Hindlimb muscle (tissue), 1 donor: Measurements from ENCODE around the gene GCHFR. TPM values are rescaled to one million over a fixed set of nuclear protein-coding genes. Genes with fewer than 3 reads are reported as not detected.

Source experiments
- DNase-seq: peaks from one replicate; pipeline ENCODE4 v3.0.0-alpha.2; 2013
- polyA plus RNA-seq: library from polyadenylated mRNA; unstranded; fragments of 120-200 nt; gene quantifications from one replicate; pipeline ENCODE4 v1.2.1, GENCODE V29; 2013; ENCODE audit not compliant: insufficient read length

The GCHFR gene
- polyA plus RNA-seq, 1 donor: 4.7 TPM

GRCh38 chr15:40815042-40815698 is 51.3 kb downstream of the GCHFR start:
- no peak for DNase-seq

Other genes starting within 250 kb of the GCHFR start
- 21.0 TPM for gene CCDC32, start 199.0 kb upstream of the GCHFR start, polyA plus RNA-seq
- 10.5 TPM for gene RPUSD2, start 194.8 kb upstream of the GCHFR start, polyA plus RNA-seq
- gene KNL1, start 169.8 kb upstream of the GCHFR start, polyA plus RNA-seq: 9.0 TPM
- 6.1 TPM for gene RAD51, start 68.9 kb upstream of the GCHFR start, polyA plus RNA-seq
- gene RMDN3, start 8.8 kb upstream of the GCHFR start, polyA plus RNA-seq: 24.4 TPM
- 1.4 TPM for gene C15orf62, start 5.9 kb downstream of the GCHFR start, polyA plus RNA-seq
- gene ZFYVE19, start 43.0 kb downstream of the GCHFR start, polyA plus RNA-seq: 20.3 TPM
- gene DNAJC17, start 43.4 kb downstream of the GCHFR start, polyA plus RNA-seq: 21.5 TPM
- gene PPP1R14D, start 64.6 kb downstream of the GCHFR start, polyA plus RNA-seq: not detected
- gene SPINT1, start 80.0 kb downstream of the GCHFR start, polyA plus RNA-seq: 1.3 TPM
- gene RHOV, start 110.2 kb downstream of the GCHFR start, polyA plus RNA-seq: 0.30 TPM
- 9.6 TPM for gene VPS18, start 130.4 kb downstream of the GCHFR start, polyA plus RNA-seq
- gene DLL4, start 165.3 kb downstream of the GCHFR start, polyA plus RNA-seq: 16.7 TPM
- 3.1 TPM for gene CHAC1, start 189.4 kb downstream of the GCHFR start, polyA plus RNA-seq